ENCODE data around the gene TCEA3.

DNA sequence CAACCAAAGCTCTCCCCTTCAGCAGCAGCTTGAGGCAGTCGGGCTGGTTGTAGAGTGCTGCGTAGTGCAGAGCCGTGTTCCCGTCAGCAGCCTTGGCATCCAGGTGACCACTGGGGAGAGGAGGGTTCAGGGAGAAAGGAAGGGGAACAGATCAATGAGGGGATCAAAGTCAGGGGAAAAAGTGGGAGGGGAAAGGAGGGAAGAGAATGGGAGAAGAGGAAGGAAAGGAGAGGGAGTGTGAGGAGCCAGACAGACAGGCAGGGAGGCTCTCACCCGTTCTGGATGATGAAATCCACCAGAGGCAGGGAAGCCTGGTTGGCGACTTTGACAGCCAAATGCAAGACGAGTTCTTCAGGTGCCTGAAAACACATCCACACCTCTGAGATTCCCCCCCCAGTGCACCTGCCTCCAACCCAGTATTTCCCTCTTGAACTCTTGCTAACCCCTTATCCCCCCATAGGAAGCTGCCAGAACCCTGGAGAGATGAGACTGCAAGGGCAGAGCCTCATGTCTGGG lies 9.8 kb upstream of the TCEA3 start:
- TF ChIP-seq, protein P1, sequence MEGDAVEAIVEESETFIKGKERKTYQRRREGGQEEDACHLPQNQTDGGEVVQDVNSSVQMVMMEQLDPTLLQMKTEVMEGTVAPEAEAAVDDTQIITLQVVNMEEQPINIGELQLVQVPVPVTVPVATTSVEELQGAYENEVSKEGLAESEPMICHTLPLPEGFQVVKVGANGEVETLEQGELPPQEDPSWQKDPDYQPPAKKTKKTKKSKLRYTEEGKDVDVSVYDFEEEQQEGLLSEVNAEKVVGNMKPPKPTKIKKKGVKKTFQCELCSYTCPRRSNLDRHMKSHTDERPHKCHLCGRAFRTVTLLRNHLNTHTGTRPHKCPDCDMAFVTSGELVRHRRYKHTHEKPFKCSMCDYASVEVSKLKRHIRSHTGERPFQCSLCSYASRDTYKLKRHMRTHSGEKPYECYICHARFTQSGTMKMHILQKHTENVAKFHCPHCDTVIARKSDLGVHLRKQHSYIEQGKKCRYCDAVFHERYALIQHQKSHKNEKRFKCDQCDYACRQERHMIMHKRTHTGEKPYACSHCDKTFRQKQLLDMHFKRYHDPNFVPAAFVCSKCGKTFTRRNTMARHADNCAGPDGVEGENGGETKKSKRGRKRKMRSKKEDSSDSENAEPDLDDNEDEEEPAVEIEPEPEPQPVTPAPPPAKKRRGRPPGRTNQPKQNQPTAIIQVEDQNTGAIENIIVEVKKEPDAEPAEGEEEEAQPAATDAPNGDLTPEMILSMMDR (IDR thresholded peaks at IDR 0.05; ENCODE audit: extremely low read depth in 1 of 2, insufficient read depth in 1 of 2, low read depth in 1 of 2, low read length in 2 of 2) = no peak
- TF ChIP-seq, protein P2, sequence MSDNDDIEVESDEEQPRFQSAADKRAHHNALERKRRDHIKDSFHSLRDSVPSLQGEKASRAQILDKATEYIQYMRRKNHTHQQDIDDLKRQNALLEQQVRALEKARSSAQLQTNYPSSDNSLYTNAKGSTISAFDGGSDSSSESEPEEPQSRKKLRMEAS (IDR thresholded peaks at IDR 0.05; ENCODE audit: insufficient read depth, insufficient read length) = no peak
- TF ChIP-seq POLR2A (IDR thresholded peaks at IDR 0.05; ENCODE audit: low read depth, low read length) (no peak), JUN (IDR thresholded peaks at IDR 0.05; ENCODE audit: borderline replicate concordance, insufficient read depth, insufficient read length, low read depth) (no peak), MYC (IDR thresholded peaks at IDR 0.05; ENCODE audit: low read depth, low read length) (no peak), POLR2AphosphoS5 (IDR thresholded peaks at IDR 0.05; ENCODE audit: insufficient read depth, low read depth, low read length) (no peak), EZH2 (IDR thresholded peaks at IDR 0.05; ENCODE audit: borderline replicate concordance, low read depth, low read length, severe bottlenecking) (no peak)
